Panc1 (cell line): ENCODE data around the gene UBE3B. TPM values are rescaled to one million over a fixed set of nuclear protein-coding genes. Genes with fewer than 3 reads are reported as not detected.

Experiments
- ATAC-seq: fragments of 200-7000 bp; cut with Tn5 transposase; 2 replicates; pipeline ENCODE4 v1.9.1; 2020; ENCODE audit warnings: mild to moderate bottlenecking, moderate library complexity
- BruUV-seq: library from RNA; stranded (reverse); fragments of 400-500 nt; replicated peaks from 2 replicates; lab custom pipeline; 2021; lab: Mats Ljungman, UMichigan
- CTCF ChIA-PET: fragments of 300-600 bp; sonication (Branson Sonifier 250); formaldehyde crosslinking; loops from one replicate; lab custom pipeline; 2022; ENCODE audit warnings: antibody characterized with exemption; lab: Charles Lee
- POLR2A ChIA-PET: fragments of 300-600 bp; sonication (Branson Sonifier 250); formaldehyde crosslinking; loops from one replicate; lab custom pipeline; 2022; ENCODE audit warnings: antibody characterized with exemption; lab: Charles Lee
- DNase-seq: peaks from one replicate; pipeline ENCODE4 v3.0.0-alpha.2; 2010; ENCODE audit warnings: low read depth, low spot score
- H3K27ac ChIP-seq: 2 replicates; pipeline ENCODE4 v1.5.1; 2011; ENCODE audit warnings: mild to moderate bottlenecking, low read length, inconsistent platforms
- H3K27me3 ChIP-seq: fragments of 200-500 bp; sonication (Bioruptor generic); 2 replicates; pipeline ENCODE4 v1.6.0; 2014; ENCODE audit warnings: low read length, inconsistent platforms; ENCODE audit not compliant: control insufficient read depth, insufficient read depth
- H3K36me3 ChIP-seq: fragments of 200-500 bp; sonication (Bioruptor generic); 2 replicates; pipeline ENCODE4 v1.5.1; 2014; ENCODE audit warnings: inconsistent platforms, mild to moderate bottlenecking, low read length, moderate library complexity; ENCODE audit not compliant: control insufficient read depth, insufficient read depth
- H3K4me1 ChIP-seq: 2 replicates; pipeline ENCODE4 v1.5.1; 2011; ENCODE audit warnings: inconsistent platforms, mild to moderate bottlenecking, low read length, moderate library complexity; ENCODE audit not compliant: control insufficient read depth, insufficient read depth
- H3K4me3 ChIP-seq, 2 experiments: 2 replicates each; pipeline ENCODE4 v1.5.1; 2011 to 2012; ENCODE audit warnings: low read depth in 2 of 2, low read length in 2 of 2, mild to moderate bottlenecking in 2 of 2, inconsistent platforms in 1 of 2, moderate library complexity in 1 of 2
- H3K9me3 ChIP-seq: fragments of 200-500 bp; sonication (Bioruptor generic); 2 replicates; pipeline ENCODE4 v1.5.1; 2014; ENCODE audit warnings: low read depth, mild to moderate bottlenecking, inconsistent platforms, low read length, moderate library complexity; ENCODE audit not compliant: control insufficient read depth, insufficient read depth
- POLR2AphosphoS5 ChIP-seq: IDR thresholded peaks from 2 replicates; pipeline ENCODE4 v1.6.1; 2012; ENCODE audit warnings: mild to moderate bottlenecking, low read depth, low read length, moderate library complexity
- SIN3A ChIP-seq: IDR thresholded peaks from 2 replicates; pipeline ENCODE4 v1.6.1; 2012; ENCODE audit warnings: low read depth, mild to moderate bottlenecking, low read length, moderate library complexity, borderline replicate concordance; ENCODE audit not compliant: insufficient read depth
- TCF7L2 ChIP-seq: IDR thresholded peaks from 2 replicates; pipeline ENCODE4 v1.6.1; 2011; ENCODE audit warnings: mild to moderate bottlenecking, low read depth, low read length, inconsistent platforms
- in situ Hi-C: cut with HindIII; loops from 2 replicates; pipeline ENCODE4 v1.10.0; 2016; ENCODE audit warnings: low sequenced_read_pairs, low pct_unique_long_range_greater_than_20kb
- intact Hi-C: fragments of 100-400 bp; cut with micrococcal nuclease; formaldehyde crosslinking; loops from one replicate; pipeline ENCODE4 v1.10.0; 2022; ENCODE audit not compliant: unreplicated experiment
- total RNA-seq: library from RNA; stranded (reverse); gene quantifications from one replicate; pipeline ENCODE4 v1.2.1, GENCODE V29; 2021; ENCODE audit not compliant: unreplicated experiment
- TF ChIP-seq, protein P1 (sequence below): fragments of 450-650 bp; IDR thresholded peaks from 2 replicates; pipeline ENCODE4 v1.5.1; 2017; ENCODE audit warnings: mild to moderate bottlenecking
- TF ChIP-seq, protein P2 (sequence below), 2 experiments: IDR thresholded peaks; 2 replicates each; pipeline ENCODE4 v1.6.1; 2011 to 2012; ENCODE audit warnings: low read depth in 2 of 2, control low read depth in 1 of 2, low read length in 1 of 2, mild to moderate bottlenecking in 1 of 2, moderate library complexity in 1 of 2; ENCODE audit not compliant: insufficient read depth in 1 of 2

Gene UBE3B
- total RNA-seq, 1 experiment from 2014 or later = 38.9 TPM

DNA sequence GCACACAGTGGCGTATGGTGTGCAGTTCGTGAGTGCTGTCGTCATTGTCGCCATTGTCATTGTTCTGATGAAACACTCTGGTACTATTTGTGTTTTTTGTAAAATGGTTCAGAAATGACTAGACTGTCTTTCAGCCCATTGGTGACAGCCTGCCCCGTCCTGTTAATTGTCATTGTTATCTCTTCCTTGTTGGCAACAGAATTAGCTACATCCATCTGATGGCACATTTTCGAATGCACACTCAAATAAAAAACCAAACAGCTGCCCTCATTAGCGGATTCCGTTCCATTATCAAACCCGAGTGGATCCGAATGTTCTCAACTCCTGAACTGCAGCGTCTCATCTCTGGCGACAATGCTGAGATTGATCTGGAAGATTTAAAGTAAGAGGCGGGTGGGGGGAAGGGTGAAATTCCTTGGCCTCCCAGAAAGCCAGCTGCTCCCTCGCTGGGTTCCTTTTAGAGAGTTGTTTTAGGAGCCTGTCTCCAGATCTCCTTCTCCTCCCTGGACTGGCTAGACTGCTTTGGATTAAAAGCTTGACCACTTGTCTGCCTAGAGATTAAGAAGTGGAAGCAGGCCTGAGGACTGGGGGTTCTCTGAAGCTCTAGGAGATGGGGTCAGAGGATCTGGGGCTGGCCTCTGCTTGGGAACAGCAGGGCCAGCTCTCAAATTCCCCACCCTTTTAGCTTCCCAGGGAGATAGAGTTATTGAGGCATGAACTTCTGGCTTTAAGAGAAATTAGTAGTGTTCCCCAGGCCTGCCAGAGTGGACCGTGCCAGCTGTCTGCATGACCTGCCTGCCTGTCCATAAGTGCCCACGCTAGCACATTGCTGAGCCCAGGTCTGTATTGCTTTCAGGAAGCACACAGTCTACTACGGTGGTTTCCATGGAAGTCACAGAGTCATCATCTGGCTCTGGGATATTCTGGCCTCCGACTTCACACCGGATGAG is 52.5 kb downstream of the UBE3B start:
- Histone ChIP-seq H3K9me3 (no peaks in the 10 kb centered on the region), H3K4me1 (no peaks in the 10 kb centered on the region), H3K36me3 (no peaks in the 10 kb centered on the region; the same call in 1 of the 2 replicates), H3K27ac (no peak overlapping the region), H3K4me3 (no peak overlapping the region), H3K27me3 (no peaks in the 10 kb centered on the region)
- DNase-seq = no peak
- ATAC-seq = no peak
- intact Hi-C loops = no loop called here
- no TSS peak for BruUV-seq
- POLR2A ChIA-PET = no interaction called here
- in situ Hi-C loops = no loop called here
- TF ChIP-seq POLR2AphosphoS5 (no peak), TCF7L2 (no peak), SIN3A (no peak)
- TF ChIP-seq, protein P1, sequence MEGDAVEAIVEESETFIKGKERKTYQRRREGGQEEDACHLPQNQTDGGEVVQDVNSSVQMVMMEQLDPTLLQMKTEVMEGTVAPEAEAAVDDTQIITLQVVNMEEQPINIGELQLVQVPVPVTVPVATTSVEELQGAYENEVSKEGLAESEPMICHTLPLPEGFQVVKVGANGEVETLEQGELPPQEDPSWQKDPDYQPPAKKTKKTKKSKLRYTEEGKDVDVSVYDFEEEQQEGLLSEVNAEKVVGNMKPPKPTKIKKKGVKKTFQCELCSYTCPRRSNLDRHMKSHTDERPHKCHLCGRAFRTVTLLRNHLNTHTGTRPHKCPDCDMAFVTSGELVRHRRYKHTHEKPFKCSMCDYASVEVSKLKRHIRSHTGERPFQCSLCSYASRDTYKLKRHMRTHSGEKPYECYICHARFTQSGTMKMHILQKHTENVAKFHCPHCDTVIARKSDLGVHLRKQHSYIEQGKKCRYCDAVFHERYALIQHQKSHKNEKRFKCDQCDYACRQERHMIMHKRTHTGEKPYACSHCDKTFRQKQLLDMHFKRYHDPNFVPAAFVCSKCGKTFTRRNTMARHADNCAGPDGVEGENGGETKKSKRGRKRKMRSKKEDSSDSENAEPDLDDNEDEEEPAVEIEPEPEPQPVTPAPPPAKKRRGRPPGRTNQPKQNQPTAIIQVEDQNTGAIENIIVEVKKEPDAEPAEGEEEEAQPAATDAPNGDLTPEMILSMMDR = no peak
- TF ChIP-seq, protein P2, sequence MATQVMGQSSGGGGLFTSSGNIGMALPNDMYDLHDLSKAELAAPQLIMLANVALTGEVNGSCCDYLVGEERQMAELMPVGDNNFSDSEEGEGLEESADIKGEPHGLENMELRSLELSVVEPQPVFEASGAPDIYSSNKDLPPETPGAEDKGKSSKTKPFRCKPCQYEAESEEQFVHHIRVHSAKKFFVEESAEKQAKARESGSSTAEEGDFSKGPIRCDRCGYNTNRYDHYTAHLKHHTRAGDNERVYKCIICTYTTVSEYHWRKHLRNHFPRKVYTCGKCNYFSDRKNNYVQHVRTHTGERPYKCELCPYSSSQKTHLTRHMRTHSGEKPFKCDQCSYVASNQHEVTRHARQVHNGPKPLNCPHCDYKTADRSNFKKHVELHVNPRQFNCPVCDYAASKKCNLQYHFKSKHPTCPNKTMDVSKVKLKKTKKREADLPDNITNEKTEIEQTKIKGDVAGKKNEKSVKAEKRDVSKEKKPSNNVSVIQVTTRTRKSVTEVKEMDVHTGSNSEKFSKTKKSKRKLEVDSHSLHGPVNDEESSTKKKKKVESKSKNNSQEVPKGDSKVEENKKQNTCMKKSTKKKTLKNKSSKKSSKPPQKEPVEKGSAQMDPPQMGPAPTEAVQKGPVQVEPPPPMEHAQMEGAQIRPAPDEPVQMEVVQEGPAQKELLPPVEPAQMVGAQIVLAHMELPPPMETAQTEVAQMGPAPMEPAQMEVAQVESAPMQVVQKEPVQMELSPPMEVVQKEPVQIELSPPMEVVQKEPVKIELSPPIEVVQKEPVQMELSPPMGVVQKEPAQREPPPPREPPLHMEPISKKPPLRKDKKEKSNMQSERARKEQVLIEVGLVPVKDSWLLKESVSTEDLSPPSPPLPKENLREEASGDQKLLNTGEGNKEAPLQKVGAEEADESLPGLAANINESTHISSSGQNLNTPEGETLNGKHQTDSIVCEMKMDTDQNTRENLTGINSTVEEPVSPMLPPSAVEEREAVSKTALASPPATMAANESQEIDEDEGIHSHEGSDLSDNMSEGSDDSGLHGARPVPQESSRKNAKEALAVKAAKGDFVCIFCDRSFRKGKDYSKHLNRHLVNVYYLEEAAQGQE (IDR thresholded peaks at IDR 0.05; ENCODE audit: insufficient read depth in 1 of 2, low read depth in 2 of 2, low read length in 1 of 2) = no peak
- CTCF ChIA-PET = no interaction called here

DNA sequence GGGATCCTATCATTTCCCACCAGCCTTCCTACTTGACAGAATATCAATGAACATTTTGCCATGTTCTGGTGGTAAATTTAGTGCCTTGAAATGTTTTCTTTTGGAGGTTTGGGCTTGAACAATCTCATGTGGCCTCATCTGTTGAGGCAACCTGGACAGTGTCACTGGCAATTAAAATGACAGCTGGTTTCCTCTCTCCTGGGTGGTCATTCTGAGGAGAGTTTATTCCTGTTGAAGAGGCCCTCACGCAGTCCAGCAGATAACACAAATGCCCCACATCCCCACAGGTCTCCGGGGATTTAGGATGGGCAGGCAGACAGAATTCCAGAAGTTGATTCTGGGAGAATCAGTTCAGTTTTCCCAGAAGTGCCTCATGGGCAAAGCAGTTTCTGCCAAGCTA is 54.0 kb downstream of the UBE3B start:
- TF ChIP-seq TCF7L2 (no peak), SIN3A (no peak), POLR2AphosphoS5 (no peak)
- TF ChIP-seq, protein P1 = no peak
- TF ChIP-seq, protein P2 (IDR thresholded peaks at IDR 0.05; ENCODE audit: insufficient read depth in 1 of 2, low read depth in 2 of 2, low read length in 1 of 2) = no peak
- CTCF ChIA-PET = no interaction called here
- Histone ChIP-seq H3K4me1 (no peaks in the 10 kb centered on the region), H3K36me3 (no peaks in the 10 kb centered on the region), H3K27ac (no peak overlapping the region), H3K27me3 (no peaks in the 10 kb centered on the region), H3K4me3 (no peak overlapping the region), H3K9me3 (no peaks in the 10 kb centered on the region)
- no TSS peak for BruUV-seq
- no peak for ATAC-seq
- POLR2A ChIA-PET = no interaction called here
- intact Hi-C loops (no loop called here), in situ Hi-C loops (no loop called here)
- DNase-seq = no peak
